Measurements from ENCODE around the gene CFAP58. TPM values are rescaled to one million over a fixed set of nuclear protein-coding genes. Genes with fewer than 3 reads are reported as not detected.

Gene CFAP58
- total and polyA plus RNA-seq, 2 donors (not counting 3 experiments of a cell fraction or from before 2014, with no cell fraction given), result 0.07 to 0.29 TPM

DNA sequence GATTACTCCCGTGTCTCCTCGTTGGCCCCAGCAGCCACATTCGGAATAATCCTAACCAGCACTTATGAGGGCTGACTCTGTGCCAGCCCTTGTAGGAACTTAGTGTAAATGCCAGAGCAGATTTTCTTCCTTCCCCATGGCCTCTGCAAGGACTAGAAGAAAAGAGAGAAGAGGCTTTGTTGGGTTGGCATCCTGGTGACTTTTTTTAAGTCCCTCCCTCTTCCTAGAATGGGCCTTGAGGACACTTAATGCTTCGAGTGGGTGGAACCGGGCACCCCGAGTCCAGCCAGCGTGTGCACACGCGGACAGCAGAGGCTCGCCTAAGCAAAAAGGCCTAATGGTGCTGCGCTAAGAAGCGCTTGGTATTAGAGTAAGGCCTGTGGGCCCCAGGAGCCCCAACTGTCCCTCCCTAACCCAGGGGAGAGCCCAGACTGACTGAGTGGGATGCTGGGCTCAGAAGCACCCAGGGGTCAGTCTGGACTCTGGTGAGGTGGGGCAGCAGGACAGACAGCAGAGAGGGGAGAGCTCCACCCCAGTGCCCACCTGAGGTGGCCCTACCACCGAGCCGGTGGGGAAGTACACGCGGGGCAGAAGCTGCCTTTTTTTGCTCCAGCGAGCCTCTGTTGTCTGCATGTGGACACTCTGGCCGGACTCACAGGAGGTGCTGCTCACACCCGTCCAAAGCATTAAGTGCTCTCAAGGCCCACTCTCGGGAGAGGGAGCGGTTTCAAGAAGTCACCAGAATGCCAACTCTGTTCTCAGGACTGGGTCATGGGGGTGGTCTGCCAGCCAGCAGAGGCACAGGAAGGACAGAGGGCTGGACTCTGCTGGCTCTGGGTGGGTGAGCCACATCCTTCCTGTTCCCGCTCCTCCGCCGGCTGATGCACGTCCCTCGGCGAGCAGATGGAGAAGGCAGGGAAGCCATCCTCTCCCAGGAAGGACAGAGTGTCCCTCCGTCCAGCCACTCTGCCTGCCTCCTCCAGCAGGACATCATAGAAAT is 27.9 kb upstream of the CFAP58 start:
- peak; percentile 60 for DNase-seq (ENCODE audit: low read depth, low spot score)
- Histone ChIP-seq H3K4me2 (ENCODE audit: insufficient read depth, low read length) (peak overlapping the region; percentile 25), H3K4me1 (ENCODE audit: control insufficient read depth, extremely low read depth, insufficient read depth, low read length) (peaks cover 77% of the 10 kb centered on the region), H3K27me3 (ENCODE audit: control insufficient read depth in 2 of 2, insufficient read depth in 2 of 2, low read length in 2 of 2) (no peaks in the 10 kb centered on the region), H3K9ac (replicated peaks; ENCODE audit: extremely low read depth, insufficient read depth, low read length) (peak overlapping the region; percentile 54), H3K27ac (ENCODE audit: insufficient read depth, low read depth, low read length) (peak overlapping the region; percentile 96), H2AFZ (ENCODE audit: low read depth, low read length) (no peak overlapping the region), H3K9me1 (replicated peaks; ENCODE audit: control insufficient read depth, extremely low read depth, insufficient read depth, low read length) (no peaks in the 10 kb centered on the region), H3K79me2 (ENCODE audit: control insufficient read depth, insufficient read depth, low read length) (peaks cover 94% of the 10 kb centered on the region), H3K36me3 (ENCODE audit: control insufficient read depth in 2 of 2, extremely low read depth in 1 of 2, insufficient read depth in 2 of 2, low read length in 2 of 2) (no peaks in the 10 kb centered on the region), H3K4me3 (replicated peaks in 1 of 3; ENCODE audit: insufficient read depth in 1 of 3, low read depth in 1 of 3, low read length in 3 of 3) (no peak overlapping the region), H4K20me1 (replicated peaks; ENCODE audit: control insufficient read depth, extremely low read depth, insufficient read depth, low read length) (peaks cover 2% of the 10 kb centered on the region), H3K9me3 (replicated peaks; ENCODE audit: control insufficient read depth, insufficient read depth, low read length) (no peaks in the 10 kb centered on the region)
- dilution Hi-C loops (cut with MboI; ENCODE audit: extremely low pct_ligation_motif_present, low sequenced_read_pairs), result no loop called here
- intact Hi-C loops (cut with micrococcal nuclease), result no loop called here
- TF ChIP-seq JUN (IDR thresholded peaks at IDR 0.05; ENCODE audit: borderline replicate concordance, insufficient read depth, insufficient read length, low read depth), result no peak
- TF ChIP-seq POLR2AphosphoS5 (IDR thresholded peaks at IDR 0.05; ENCODE audit: insufficient read depth, low read depth, low read length), result peak; percentile 77
- TF ChIP-seq POLR2A (IDR thresholded peaks at IDR 0.05; ENCODE audit: low read depth, low read length), result no peak
- no peak for TF ChIP-seq GATA2 (IDR thresholded peaks at IDR 0.05; ENCODE audit: insufficient read depth, insufficient read length, low read depth, low read length)
- BruUV-seq (replicated peaks), result no TSS peak
- ChIA-PET CTCF (interaction anchor here (1.1 kb wide), 2 partner anchors 13 to 20 kb away, joined by 3 to 5 read pairs; partner anchors contain the start of gene ITPRIP), POLR2A (no interaction called here)
- FAIRE-seq, result peak; percentile 90

DNA sequence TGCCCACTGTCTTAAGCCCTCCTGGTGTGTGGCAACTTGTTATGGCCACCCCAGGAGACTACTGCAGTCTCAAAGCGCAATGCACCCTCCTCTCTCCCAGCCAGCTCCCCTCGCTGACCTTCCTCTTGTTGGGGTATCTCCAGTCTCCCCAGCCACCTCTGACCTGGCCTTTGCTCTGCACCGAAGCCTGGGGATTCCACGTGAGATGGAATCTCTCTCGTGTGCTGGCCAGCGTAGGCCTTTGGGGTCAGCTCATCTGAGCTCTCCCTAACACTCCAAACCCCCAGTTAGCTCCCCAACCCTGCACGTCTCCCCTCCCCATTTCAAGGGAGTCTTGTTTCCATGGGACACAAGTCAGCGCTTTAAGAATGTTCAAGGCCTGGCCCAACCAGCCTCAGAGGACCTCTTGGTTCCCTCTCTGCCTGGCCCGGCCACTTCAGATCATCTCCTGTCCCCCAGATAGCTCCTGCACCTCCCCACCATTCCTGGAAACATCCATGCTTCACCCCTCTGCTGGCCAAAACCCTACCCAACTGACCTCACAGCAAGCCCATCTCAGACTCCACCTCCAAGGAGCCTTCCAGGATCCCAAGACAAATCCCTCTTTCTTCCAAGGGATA is 26.5 kb upstream of the CFAP58 start:
- Histone ChIP-seq H3K27me3 (ENCODE audit: control insufficient read depth in 2 of 2, insufficient read depth in 2 of 2, low read length in 2 of 2) (no peaks in the 10 kb centered on the region), H3K4me2 (ENCODE audit: insufficient read depth, low read length) (peak overlapping the region; percentile 71), H3K36me3 (ENCODE audit: control insufficient read depth in 2 of 2, extremely low read depth in 1 of 2, insufficient read depth in 2 of 2, low read length in 2 of 2) (no peaks in the 10 kb centered on the region), H3K4me1 (ENCODE audit: control insufficient read depth, extremely low read depth, insufficient read depth, low read length) (peaks cover 82% of the 10 kb centered on the region), H2AFZ (ENCODE audit: low read depth, low read length) (no peak overlapping the region), H3K79me2 (ENCODE audit: control insufficient read depth, insufficient read depth, low read length) (peaks cover 88% of the 10 kb centered on the region), H3K4me3 (replicated peaks in 1 of 3; ENCODE audit: insufficient read depth in 1 of 3, low read depth in 1 of 3, low read length in 3 of 3) (no peak overlapping the region), H3K9ac (replicated peaks; ENCODE audit: extremely low read depth, insufficient read depth, low read length) (no peak overlapping the region), H3K9me1 (replicated peaks; ENCODE audit: control insufficient read depth, extremely low read depth, insufficient read depth, low read length) (no peaks in the 10 kb centered on the region), H3K9me3 (replicated peaks; ENCODE audit: control insufficient read depth, insufficient read depth, low read length) (no peaks in the 10 kb centered on the region), H4K20me1 (replicated peaks; ENCODE audit: control insufficient read depth, extremely low read depth, insufficient read depth, low read length) (no peaks in the 10 kb centered on the region), H3K27ac (ENCODE audit: insufficient read depth, low read depth, low read length) (peak overlapping the region; percentile 96)
- dilution Hi-C loops (cut with MboI; ENCODE audit: extremely low pct_ligation_motif_present, low sequenced_read_pairs) (no loop called here), intact Hi-C loops (cut with micrococcal nuclease) (no loop called here)
- DNase-seq (ENCODE audit: low read depth, low spot score) (no peak), FAIRE-seq (no peak)
- TF ChIP-seq POLR2A (IDR thresholded peaks at IDR 0.05; ENCODE audit: low read depth, low read length) (no peak), FOS (IDR thresholded peaks at IDR 0.05; ENCODE audit: borderline replicate concordance, insufficient read depth, low read length) (no peak), EZH2 (IDR thresholded peaks at IDR 0.05; ENCODE audit: borderline replicate concordance, low read depth, low read length, severe bottlenecking) (no peak), JUN (IDR thresholded peaks at IDR 0.05; ENCODE audit: borderline replicate concordance, insufficient read depth, insufficient read length, low read depth) (no peak), POLR2AphosphoS5 (IDR thresholded peaks at IDR 0.05; ENCODE audit: insufficient read depth, low read depth, low read length) (no peak), GATA2 (IDR thresholded peaks at IDR 0.05; ENCODE audit: insufficient read depth, insufficient read length, low read depth, low read length) (no peak), MYC (IDR thresholded peaks at IDR 0.05; ENCODE audit: low read depth, low read length) (no peak)
- TF ChIP-seq, protein P1, sequence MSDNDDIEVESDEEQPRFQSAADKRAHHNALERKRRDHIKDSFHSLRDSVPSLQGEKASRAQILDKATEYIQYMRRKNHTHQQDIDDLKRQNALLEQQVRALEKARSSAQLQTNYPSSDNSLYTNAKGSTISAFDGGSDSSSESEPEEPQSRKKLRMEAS (IDR thresholded peaks at IDR 0.05; ENCODE audit: insufficient read depth, insufficient read length), result no peak
- TF ChIP-seq, protein P2, sequence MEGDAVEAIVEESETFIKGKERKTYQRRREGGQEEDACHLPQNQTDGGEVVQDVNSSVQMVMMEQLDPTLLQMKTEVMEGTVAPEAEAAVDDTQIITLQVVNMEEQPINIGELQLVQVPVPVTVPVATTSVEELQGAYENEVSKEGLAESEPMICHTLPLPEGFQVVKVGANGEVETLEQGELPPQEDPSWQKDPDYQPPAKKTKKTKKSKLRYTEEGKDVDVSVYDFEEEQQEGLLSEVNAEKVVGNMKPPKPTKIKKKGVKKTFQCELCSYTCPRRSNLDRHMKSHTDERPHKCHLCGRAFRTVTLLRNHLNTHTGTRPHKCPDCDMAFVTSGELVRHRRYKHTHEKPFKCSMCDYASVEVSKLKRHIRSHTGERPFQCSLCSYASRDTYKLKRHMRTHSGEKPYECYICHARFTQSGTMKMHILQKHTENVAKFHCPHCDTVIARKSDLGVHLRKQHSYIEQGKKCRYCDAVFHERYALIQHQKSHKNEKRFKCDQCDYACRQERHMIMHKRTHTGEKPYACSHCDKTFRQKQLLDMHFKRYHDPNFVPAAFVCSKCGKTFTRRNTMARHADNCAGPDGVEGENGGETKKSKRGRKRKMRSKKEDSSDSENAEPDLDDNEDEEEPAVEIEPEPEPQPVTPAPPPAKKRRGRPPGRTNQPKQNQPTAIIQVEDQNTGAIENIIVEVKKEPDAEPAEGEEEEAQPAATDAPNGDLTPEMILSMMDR (IDR thresholded peaks at IDR 0.05; ENCODE audit: extremely low read depth in 1 of 2, insufficient read depth in 1 of 2, low read depth in 1 of 2, low read length in 2 of 2), result no peak
- ChIA-PET POLR2A (no interaction called here), CTCF (interaction anchor here (3.9 kb wide), 1 partner anchor 21 kb away, joined by 33 read pairs; no protein-coding TSS in a partner anchor)
- no TSS peak for BruUV-seq (replicated peaks)
